ENCODE measurements around the gene B4GALT3. TPM values are rescaled to one million over a fixed set of nuclear protein-coding genes. Genes with fewer than 3 reads are reported as not detected.

B4GALT3 gene
- total RNA-seq, 1 experiment from 2014 or later, result 39.6 TPM

- TF ChIP-seq, protein P1, sequence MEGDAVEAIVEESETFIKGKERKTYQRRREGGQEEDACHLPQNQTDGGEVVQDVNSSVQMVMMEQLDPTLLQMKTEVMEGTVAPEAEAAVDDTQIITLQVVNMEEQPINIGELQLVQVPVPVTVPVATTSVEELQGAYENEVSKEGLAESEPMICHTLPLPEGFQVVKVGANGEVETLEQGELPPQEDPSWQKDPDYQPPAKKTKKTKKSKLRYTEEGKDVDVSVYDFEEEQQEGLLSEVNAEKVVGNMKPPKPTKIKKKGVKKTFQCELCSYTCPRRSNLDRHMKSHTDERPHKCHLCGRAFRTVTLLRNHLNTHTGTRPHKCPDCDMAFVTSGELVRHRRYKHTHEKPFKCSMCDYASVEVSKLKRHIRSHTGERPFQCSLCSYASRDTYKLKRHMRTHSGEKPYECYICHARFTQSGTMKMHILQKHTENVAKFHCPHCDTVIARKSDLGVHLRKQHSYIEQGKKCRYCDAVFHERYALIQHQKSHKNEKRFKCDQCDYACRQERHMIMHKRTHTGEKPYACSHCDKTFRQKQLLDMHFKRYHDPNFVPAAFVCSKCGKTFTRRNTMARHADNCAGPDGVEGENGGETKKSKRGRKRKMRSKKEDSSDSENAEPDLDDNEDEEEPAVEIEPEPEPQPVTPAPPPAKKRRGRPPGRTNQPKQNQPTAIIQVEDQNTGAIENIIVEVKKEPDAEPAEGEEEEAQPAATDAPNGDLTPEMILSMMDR (IDR thresholded peaks at IDR 0.05; ENCODE audit: insufficient read depth in 1 of 2, low read depth in 1 of 2, low read length in 1 of 2, severe bottlenecking in 1 of 2, unreplicated experiment in 1 of 2), result no peak
- Mint-ChIP-seq H3K27ac (ENCODE audit: unreplicated experiment) (no peak overlapping the region), H3K4me3 (ENCODE audit: unreplicated experiment) (no peak overlapping the region), H3K36me3 (ENCODE audit: insufficient read depth, unreplicated experiment) (peaks cover 60% of the 10 kb centered on the region), H3K4me1 (ENCODE audit: low read depth, unreplicated experiment) (peaks cover 14% of the 10 kb centered on the region), H3K27me3 (ENCODE audit: insufficient read depth, unreplicated experiment) (no peaks in the 10 kb centered on the region), H3K9me3 (ENCODE audit: unreplicated experiment) (no peaks in the 10 kb centered on the region)
- intact Hi-C loops (cut with micrococcal nuclease; ENCODE audit: unreplicated experiment), result no loop called here
- CTCF ChIA-PET, result no interaction called here
- Histone ChIP-seq H3K4me3 (ENCODE audit: low read depth, low read length) (no peak overlapping the region), H3K9me3 (no peaks in the 10 kb centered on the region), H3K27me3 (replicated peaks; ENCODE audit: control insufficient read depth, insufficient read depth, low read length) (no peaks in the 10 kb centered on the region), H3K4me1 (peaks cover 4% of the 10 kb centered on the region), H3K36me3 (ENCODE audit: control insufficient read depth, insufficient read depth, low read length) (peaks cover 6% of the 10 kb centered on the region)
- POLR2A ChIA-PET, result no interaction called here
- BruUV-seq (replicated peaks), result no TSS peak
- DNase-seq, result no peak
These were observed 4.4 kb downstream of the B4GALT3 start for GRCh38 chr1:161172776-161173376.

GRCh38 chr1:161172349-161172748 is 5.0 kb downstream of the B4GALT3 start:
- Mint-ChIP-seq H3K36me3 (ENCODE audit: insufficient read depth, unreplicated experiment) (peaks cover 60% of the 10 kb centered on the region), H3K27ac (ENCODE audit: unreplicated experiment) (no peak overlapping the region), H3K9me3 (ENCODE audit: unreplicated experiment) (no peaks in the 10 kb centered on the region), H3K4me1 (ENCODE audit: low read depth, unreplicated experiment) (peaks cover 14% of the 10 kb centered on the region), H3K4me3 (ENCODE audit: unreplicated experiment) (no peak overlapping the region), H3K27me3 (ENCODE audit: insufficient read depth, unreplicated experiment) (no peaks in the 10 kb centered on the region)
- ChIA-PET POLR2A (no interaction called here), CTCF (no interaction called here)
- Histone ChIP-seq H3K9me3 (no peaks in the 10 kb centered on the region), H3K4me3 (ENCODE audit: low read depth, low read length) (no peak overlapping the region), H3K36me3 (ENCODE audit: control insufficient read depth, insufficient read depth, low read length) (peaks cover 6% of the 10 kb centered on the region), H3K4me1 (peaks cover 4% of the 10 kb centered on the region), H3K27me3 (replicated peaks; ENCODE audit: control insufficient read depth, insufficient read depth, low read length) (no peaks in the 10 kb centered on the region)
- TF ChIP-seq, protein P1 (IDR thresholded peaks at IDR 0.05; ENCODE audit: insufficient read depth in 1 of 2, low read depth in 1 of 2, low read length in 1 of 2, severe bottlenecking in 1 of 2, unreplicated experiment in 1 of 2), result no peak
- no TSS peak for BruUV-seq (replicated peaks)
- intact Hi-C loops (cut with micrococcal nuclease; ENCODE audit: unreplicated experiment), result no loop called here
- DNase-seq, result no peak

GRCh38 chr1:161171696-161172095 is 5.6 kb downstream of the B4GALT3 start:
- no peaks in the 10 kb centered on the region for H3K27me3 ChIP-seq (replicated peaks; ENCODE audit: control insufficient read depth, insufficient read depth, low read length)
- Mint-ChIP-seq H3K9me3 (ENCODE audit: unreplicated experiment) (no peaks in the 10 kb centered on the region), H3K4me3 (ENCODE audit: unreplicated experiment) (no peak overlapping the region), H3K36me3 (ENCODE audit: insufficient read depth, unreplicated experiment) (peaks cover 60% of the 10 kb centered on the region), H3K27me3 (ENCODE audit: insufficient read depth, unreplicated experiment) (no peaks in the 10 kb centered on the region), H3K4me1 (ENCODE audit: low read depth, unreplicated experiment) (peaks cover 14% of the 10 kb centered on the region), H3K27ac (ENCODE audit: unreplicated experiment) (no peak overlapping the region)
- ChIA-PET CTCF (no interaction called here), POLR2A (no interaction called here)
- no peak for DNase-seq
- H3K4me1 ChIP-seq, result peaks cover 7% of the 10 kb centered on the region
- H3K36me3 ChIP-seq (ENCODE audit: control insufficient read depth, insufficient read depth, low read length), result peaks cover 6% of the 10 kb centered on the region
- no TSS peak for BruUV-seq (replicated peaks)
- intact Hi-C loops (cut with micrococcal nuclease; ENCODE audit: unreplicated experiment), result no loop called here
- H3K4me3 ChIP-seq (ENCODE audit: low read depth, low read length), result no peak overlapping the region
- TF ChIP-seq, protein P1 (IDR thresholded peaks at IDR 0.05; ENCODE audit: insufficient read depth in 1 of 2, low read depth in 1 of 2, low read length in 1 of 2, severe bottlenecking in 1 of 2, unreplicated experiment in 1 of 2), result no peak
- H3K9me3 ChIP-seq, result no peaks in the 10 kb centered on the region

Data from Caco-2 (cell line).